Measurements from ENCODE around the gene PIN1. TPM values are rescaled to one million over a fixed set of nuclear protein-coding genes. Genes with fewer than 3 reads are reported as not detected.

PIN1 gene
- total and polyA plus RNA-seq, 2 of the 13 experiments (the other 11 are each of a cell fraction or from before 2014, with no cell fraction given) = 31.9 to 72.0 TPM

- TF ChIP-seq ZGPAT (CRISPR knock-in tag; IDR thresholded peaks at IDR 0.05) (0 out of 2 replicates have a peak, but pooled peaks have one; percentile 8), ZNF44 (CRISPR knock-in tag; IDR thresholded peaks at IDR 0.05) (no peak), ZNF775 (CRISPR knock-in tag; IDR thresholded peaks at IDR 0.05; ENCODE audit: borderline replicate concordance) (no peak), ZNF230 (CRISPR knock-in tag; IDR thresholded peaks at IDR 0.05) (0 out of 2 replicates have a peak, but pooled peaks have one; percentile 62), RFXANK (CRISPR knock-in tag; IDR thresholded peaks at IDR 0.05) (no peak), ZNF761 (CRISPR knock-in tag; conservative IDR thresholded peaks at IDR 0.05) (0 out of 2 replicates have a peak, but pooled peaks have one; percentile 21), ZNF468 (CRISPR knock-in tag; IDR thresholded peaks at IDR 0.05) (no peak), SIN3A (IDR thresholded peaks at IDR 0.05; ENCODE audit: borderline replicate concordance, low read depth, low read length) (peak; percentile 30; the same call in 1 of the 2 replicates), ZNF343 (CRISPR knock-in tag; IDR thresholded peaks at IDR 0.05) (0 out of 2 replicates have a peak, but pooled peaks have one; percentile 37), ZSCAN25 (CRISPR knock-in tag; IDR thresholded peaks at IDR 0.05) (0 out of 2 replicates have a peak, but pooled peaks have one; percentile 0), CBX2 (IDR thresholded peaks at IDR 0.05; ENCODE audit: low read depth, low read length) (no peak), CBX2 (CRISPR knock-in tag; IDR thresholded peaks at IDR 0.05; ENCODE audit: low read depth) (no peak)
Measured at GRCh38 chr19:9835507-9835949, 410 bp downstream of the PIN1 start (continued).

GRCh38 chr19:9836021-9836420, 903 bp downstream of the PIN1 start:
- Histone ChIP-seq H3K9ac (ENCODE audit: insufficient read depth, low read depth, low read length) (peak overlapping the region; percentile 83), H3K79me2 (ENCODE audit: insufficient read depth, low read length) (peaks cover 16% of the 10 kb centered on the region), H3K27me3 (ENCODE audit: control insufficient read depth in 1 of 2, insufficient read depth in 2 of 2, low read length in 2 of 2) (no peaks in the 10 kb centered on the region; a peak in 1 of 5 replicates), H3K4me3 (replicated peaks in 1 of 3; ENCODE audit: insufficient read depth in 1 of 3, low read depth in 2 of 3, low read length in 3 of 3) (peak overlapping the region; percentile 84 to 98 (median 91)), H3K27ac (ENCODE audit: extremely low read length, insufficient read depth, low read length) (peak overlapping the region; percentile 28), H2AFZ (ENCODE audit: low read length) (no peak overlapping the region), H3K36me3 (replicated peaks in 1 of 2; ENCODE audit: control insufficient read depth in 1 of 2, insufficient read depth in 2 of 2, low read length in 2 of 2) (peaks cover 8 to 16% of the 10 kb centered on the region in 2 experiments), H4K20me1 (ENCODE audit: insufficient read depth, low read length) (0 out of 2 replicates have a peak, but pooled peaks cover 7% of the 10 kb centered on the region), H3K4me2 (ENCODE audit: low read depth, low read length) (peak overlapping the region; percentile 80), H3K4me1 (ENCODE audit: insufficient read depth, low read length) (peaks cover 10% of the 10 kb centered on the region), H3K9me3 (ENCODE audit: low read length) (no peaks in the 10 kb centered on the region)
- in situ Hi-C loops (cut with HindIII; ENCODE audit: extremely low pct_ligation_motif_present, low pct_unique_long_range_greater_than_20kb) (no loop called here), intact Hi-C loops (cut with micrococcal nuclease; ENCODE audit: unreplicated experiment) (no loop called here)
- no peak for FAIRE-seq
- WGBS (ENCODE audit: low lambda C conversion rate) = 0% methylated on average over 3 of the region's 5 CpGs
- ChIA-PET CTCF (ENCODE audit: low intra/inter-chr PET ratio, low total read pairs) (no interaction called here), POLR2A (no interaction called here)
- BruUV-seq (replicated peaks) = no TSS peak
- peak; percentile 9; the same call in 1 of the 3 replicates for ATAC-seq
- DNase-seq (ENCODE audit: low spot score) = no peak
- TF ChIP-seq, protein P1, sequence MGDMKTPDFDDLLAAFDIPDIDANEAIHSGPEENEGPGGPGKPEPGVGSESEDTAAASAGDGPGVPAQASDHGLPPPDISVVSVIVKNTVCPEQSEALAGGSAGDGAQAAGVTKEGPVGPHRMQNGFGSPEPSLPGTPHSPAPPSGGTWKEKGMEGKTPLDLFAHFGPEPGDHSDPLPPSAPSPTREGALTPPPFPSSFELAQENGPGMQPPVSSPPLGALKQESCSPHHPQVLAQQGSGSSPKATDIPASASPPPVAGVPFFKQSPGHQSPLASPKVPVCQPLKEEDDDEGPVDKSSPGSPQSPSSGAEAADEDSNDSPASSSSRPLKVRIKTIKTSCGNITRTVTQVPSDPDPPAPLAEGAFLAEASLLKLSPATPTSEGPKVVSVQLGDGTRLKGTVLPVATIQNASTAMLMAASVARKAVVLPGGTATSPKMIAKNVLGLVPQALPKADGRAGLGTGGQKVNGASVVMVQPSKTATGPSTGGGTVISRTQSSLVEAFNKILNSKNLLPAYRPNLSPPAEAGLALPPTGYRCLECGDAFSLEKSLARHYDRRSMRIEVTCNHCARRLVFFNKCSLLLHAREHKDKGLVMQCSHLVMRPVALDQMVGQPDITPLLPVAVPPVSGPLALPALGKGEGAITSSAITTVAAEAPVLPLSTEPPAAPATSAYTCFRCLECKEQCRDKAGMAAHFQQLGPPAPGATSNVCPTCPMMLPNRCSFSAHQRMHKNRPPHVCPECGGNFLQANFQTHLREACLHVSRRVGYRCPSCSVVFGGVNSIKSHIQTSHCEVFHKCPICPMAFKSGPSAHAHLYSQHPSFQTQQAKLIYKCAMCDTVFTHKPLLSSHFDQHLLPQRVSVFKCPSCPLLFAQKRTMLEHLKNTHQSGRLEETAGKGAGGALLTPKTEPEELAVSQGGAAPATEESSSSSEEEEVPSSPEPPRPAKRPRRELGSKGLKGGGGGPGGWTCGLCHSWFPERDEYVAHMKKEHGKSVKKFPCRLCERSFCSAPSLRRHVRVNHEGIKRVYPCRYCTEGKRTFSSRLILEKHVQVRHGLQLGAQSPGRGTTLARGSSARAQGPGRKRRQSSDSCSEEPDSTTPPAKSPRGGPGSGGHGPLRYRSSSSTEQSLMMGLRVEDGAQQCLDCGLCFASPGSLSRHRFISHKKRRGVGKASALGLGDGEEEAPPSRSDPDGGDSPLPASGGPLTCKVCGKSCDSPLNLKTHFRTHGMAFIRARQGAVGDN (CRISPR knock-in tag; IDR thresholded peaks at IDR 0.05) = no peak
- no peak for TF ChIP-seq KAT8 (CRISPR knock-in tag; IDR thresholded peaks at IDR 0.05)
- no peak for TF ChIP-seq PCBP2 (optimal IDR thresholded peaks at IDR 0.05; ENCODE audit: low read depth, low read length, poor library complexity, severe bottlenecking)
- TF ChIP-seq, protein P2, sequence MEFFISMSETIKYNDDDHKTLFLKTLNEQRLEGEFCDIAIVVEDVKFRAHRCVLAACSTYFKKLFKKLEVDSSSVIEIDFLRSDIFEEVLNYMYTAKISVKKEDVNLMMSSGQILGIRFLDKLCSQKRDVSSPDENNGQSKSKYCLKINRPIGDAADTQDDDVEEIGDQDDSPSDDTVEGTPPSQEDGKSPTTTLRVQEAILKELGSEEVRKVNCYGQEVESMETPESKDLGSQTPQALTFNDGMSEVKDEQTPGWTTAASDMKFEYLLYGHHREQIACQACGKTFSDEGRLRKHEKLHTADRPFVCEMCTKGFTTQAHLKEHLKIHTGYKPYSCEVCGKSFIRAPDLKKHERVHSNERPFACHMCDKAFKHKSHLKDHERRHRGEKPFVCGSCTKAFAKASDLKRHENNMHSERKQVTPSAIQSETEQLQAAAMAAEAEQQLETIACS (CRISPR knock-in tag; IDR thresholded peaks at IDR 0.05) = no peak
- 0 out of 2 replicates have a peak, but pooled peaks have one; percentile 4 for TF ChIP-seq SIN3A (IDR thresholded peaks at IDR 0.05; ENCODE audit: borderline replicate concordance, low read depth, low read length)
- peak; percentile 68; the same call in 1 of the 2 replicates for TF ChIP-seq ZNF629 (CRISPR knock-in tag; conservative IDR thresholded peaks at IDR 0.05)
- no peak for TF ChIP-seq FOXM1 (CRISPR knock-in tag; IDR thresholded peaks at IDR 0.05)
